ENCODE results near the gene ZNF277.

ZNF277 gene

DNA sequence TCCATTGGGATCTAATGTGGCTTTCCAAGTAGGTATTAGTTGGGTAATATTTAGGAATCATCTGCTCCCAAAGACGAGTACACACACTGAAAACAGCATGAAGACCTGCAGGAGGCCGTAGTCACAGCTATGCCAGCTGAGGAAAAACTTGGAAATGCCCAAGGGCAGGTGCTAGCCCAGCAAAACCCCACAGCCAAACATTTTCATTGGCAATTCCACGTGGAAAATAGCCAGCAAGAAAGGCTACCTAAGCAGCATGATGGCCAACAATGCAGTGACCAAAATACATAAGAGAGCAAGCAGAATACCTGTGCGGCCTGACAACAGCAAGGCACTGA lies 33.0 kb upstream of the ZNF277 start:
- Mint-ChIP-seq H3K4me3 (no peak overlapping the region), H3K9me3 (no peaks in the 10 kb centered on the region), H3K27ac (no peak overlapping the region), H3K27me3 (peaks cover 60 to 91% of the 10 kb centered on the region in 2 donors), H3K4me1 (ENCODE audit: low read depth in 2 of 2) (no peaks in the 10 kb centered on the region), H3K36me3 (ENCODE audit: insufficient read depth) (no peaks in the 10 kb centered on the region)
- ATAC-seq (replicated peaks) (no peak), DNase-seq (no peak)

DNA sequence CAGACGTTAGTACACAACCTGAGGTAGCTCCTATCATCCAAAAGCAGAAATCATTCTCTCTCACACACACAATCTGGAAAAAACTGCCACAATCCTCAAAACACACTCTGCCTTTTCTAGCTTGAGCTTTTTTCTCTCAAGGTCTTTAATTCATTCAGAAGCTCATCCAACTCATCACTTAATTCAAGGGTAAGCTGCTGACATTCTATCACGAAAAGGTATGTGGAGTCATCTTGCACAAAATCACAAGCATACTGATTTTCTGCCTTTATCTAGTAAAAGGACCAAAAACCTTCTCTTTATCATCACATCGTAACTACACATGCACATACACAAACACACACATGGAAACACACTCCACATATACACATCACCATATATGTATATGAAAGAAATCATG lies 32.3 kb upstream of the ZNF277 start:
- DNase-seq (no peak), ATAC-seq (replicated peaks) (no peak)
- no peaks in the 10 kb centered on the region for H3K4me1 Mint-ChIP-seq (ENCODE audit: low read depth in 2 of 2)
- H3K27ac Mint-ChIP-seq = no peak overlapping the region
- H3K9me3 Mint-ChIP-seq = no peaks in the 10 kb centered on the region
- peaks cover 60 to 85% of the 10 kb centered on the region in 2 donors for H3K27me3 Mint-ChIP-seq
- no peak overlapping the region for H3K4me3 Mint-ChIP-seq
- H3K36me3 Mint-ChIP-seq (ENCODE audit: insufficient read depth) = no peaks in the 10 kb centered on the region

DNA sequence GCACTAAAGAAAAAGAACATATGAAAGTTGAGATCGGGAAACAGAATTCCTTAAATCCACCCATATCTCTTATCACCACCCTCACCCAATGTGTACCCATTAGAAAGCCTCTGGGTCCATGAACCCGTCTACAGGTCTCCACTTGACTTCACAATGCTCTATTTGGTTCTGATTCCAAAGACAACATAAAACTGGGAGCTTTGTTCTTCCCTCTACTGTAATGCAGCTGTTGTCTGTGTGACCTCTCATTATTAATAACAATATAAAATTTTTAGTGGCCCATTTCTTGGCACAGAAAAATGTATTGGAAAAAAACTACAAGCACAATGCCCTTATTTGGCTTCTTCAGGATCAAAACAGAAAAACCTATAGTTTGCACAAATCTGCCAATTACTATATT lies 30.3 kb upstream of the ZNF277 start:
- no peaks in the 10 kb centered on the region for H3K4me1 Mint-ChIP-seq (ENCODE audit: low read depth in 2 of 2)
- H3K27ac Mint-ChIP-seq = no peak overlapping the region
- DNase-seq = no peak
- peaks cover 47 to 73% of the 10 kb centered on the region in 2 donors for H3K27me3 Mint-ChIP-seq
- H3K4me3 Mint-ChIP-seq = no peak overlapping the region
- no peaks in the 10 kb centered on the region for H3K9me3 Mint-ChIP-seq
- no peak for ATAC-seq (replicated peaks)
- H3K36me3 Mint-ChIP-seq (ENCODE audit: insufficient read depth) = no peaks in the 10 kb centered on the region

GRCh38 chr7:112176693-112177415 lies 29.6 kb upstream of the ZNF277 start:
- no peak overlapping the region for H3K4me3 Mint-ChIP-seq
- H3K27me3 Mint-ChIP-seq = peaks cover 47 to 67% of the 10 kb centered on the region in 2 donors
- ATAC-seq (replicated peaks) = no peak
- no peaks in the 10 kb centered on the region for H3K9me3 Mint-ChIP-seq
- no peaks in the 10 kb centered on the region for H3K36me3 Mint-ChIP-seq (ENCODE audit: insufficient read depth)
- H3K4me1 Mint-ChIP-seq (ENCODE audit: low read depth in 2 of 2) = no peaks in the 10 kb centered on the region
- H3K27ac Mint-ChIP-seq = no peak overlapping the region
- no peak for DNase-seq

- Mint-ChIP-seq H3K4me1 (ENCODE audit: low read depth in 2 of 2) (no peaks in the 10 kb centered on the region), H3K27me3 (peaks cover 41 to 52% of the 10 kb centered on the region in 2 donors), H3K9me3 (no peaks in the 10 kb centered on the region), H3K4me3 (no peak overlapping the region), H3K27ac (no peak overlapping the region), H3K36me3 (ENCODE audit: insufficient read depth) (no peaks in the 10 kb centered on the region)
- DNase-seq (no peak), ATAC-seq (replicated peaks) (no peak)
Observed at GRCh38 chr7:112180223-112180622, 26.3 kb upstream of the ZNF277 start.

DNA sequence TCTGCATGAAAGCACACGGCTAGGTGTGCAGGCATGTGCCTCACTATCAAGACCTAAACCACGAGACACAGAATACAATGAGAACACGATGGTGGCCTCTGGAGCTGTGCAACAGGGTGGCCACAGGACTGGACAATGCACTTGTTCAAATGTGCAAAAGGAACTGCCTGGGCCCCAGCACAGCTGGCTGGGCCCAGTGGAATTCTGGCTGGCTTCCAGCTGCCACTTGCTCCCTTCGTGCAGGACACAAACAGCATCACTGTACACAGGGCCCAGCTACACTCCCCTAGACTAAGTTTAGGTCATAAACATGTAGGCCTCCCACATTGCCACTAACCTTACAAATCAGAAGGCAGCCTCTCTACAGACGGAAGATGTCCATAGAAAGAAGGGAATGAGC lies 23.7 kb upstream of the ZNF277 start:
- Mint-ChIP-seq H3K27me3 (peaks cover 24 to 29% of the 10 kb centered on the region in 2 donors), H3K4me1 (ENCODE audit: low read depth in 2 of 2) (no peaks in the 10 kb centered on the region)

GRCh38 chr7:112183266-112183665 lies 23.2 kb upstream of the ZNF277 start:
- no peaks in the 10 kb centered on the region for H3K9me3 Mint-ChIP-seq
- no peaks in the 10 kb centered on the region for H3K36me3 Mint-ChIP-seq (ENCODE audit: insufficient read depth)
- DNase-seq (no peak), ATAC-seq (replicated peaks) (no peak)
- H3K4me3 Mint-ChIP-seq = no peak overlapping the region
- H3K27ac Mint-ChIP-seq = no peak overlapping the region
- no peaks in the 10 kb centered on the region for H3K4me1 Mint-ChIP-seq (ENCODE audit: low read depth in 2 of 2)
- peaks cover 20 to 24% of the 10 kb centered on the region in 2 donors for H3K27me3 Mint-ChIP-seq

More for the DNA sequence above, 23.7 kb upstream of the ZNF277 start:
- H3K36me3 Mint-ChIP-seq (ENCODE audit: insufficient read depth) = no peaks in the 10 kb centered on the region
- DNase-seq (no peak), ATAC-seq (replicated peaks) (no peak)
- no peak overlapping the region for H3K4me3 Mint-ChIP-seq
- H3K9me3 Mint-ChIP-seq = no peaks in the 10 kb centered on the region
- no peak overlapping the region for H3K27ac Mint-ChIP-seq

- H3K36me3 Mint-ChIP-seq (ENCODE audit: insufficient read depth) = no peaks in the 10 kb centered on the region
- ATAC-seq (replicated peaks) (no peak), DNase-seq (no peak)
- no peak overlapping the region for H3K4me3 Mint-ChIP-seq
- H3K9me3 Mint-ChIP-seq = no peaks in the 10 kb centered on the region
- H3K4me1 Mint-ChIP-seq (ENCODE audit: low read depth in 2 of 2) = no peaks in the 10 kb centered on the region
- no peak overlapping the region for H3K27ac Mint-ChIP-seq
- H3K27me3 Mint-ChIP-seq = peaks cover 18 to 20% of the 10 kb centered on the region in 2 donors
Observed at GRCh38 chr7:112184455-112184854, 22.0 kb upstream of the ZNF277 start.

- Mint-ChIP-seq H3K9me3 (no peaks in the 10 kb centered on the region), H3K4me3 (no peak overlapping the region), H3K4me1 (ENCODE audit: low read depth in 2 of 2) (no peaks in the 10 kb centered on the region), H3K27me3 (peaks cover 22 to 28% of the 10 kb centered on the region in 2 donors), H3K36me3 (ENCODE audit: insufficient read depth) (no peaks in the 10 kb centered on the region), H3K27ac (no peak overlapping the region)
- DNase-seq = no peak
- ATAC-seq (replicated peaks) = no peak
Observed at GRCh38 chr7:112185005-112185834, 21.3 kb upstream of the ZNF277 start.

DNA sequence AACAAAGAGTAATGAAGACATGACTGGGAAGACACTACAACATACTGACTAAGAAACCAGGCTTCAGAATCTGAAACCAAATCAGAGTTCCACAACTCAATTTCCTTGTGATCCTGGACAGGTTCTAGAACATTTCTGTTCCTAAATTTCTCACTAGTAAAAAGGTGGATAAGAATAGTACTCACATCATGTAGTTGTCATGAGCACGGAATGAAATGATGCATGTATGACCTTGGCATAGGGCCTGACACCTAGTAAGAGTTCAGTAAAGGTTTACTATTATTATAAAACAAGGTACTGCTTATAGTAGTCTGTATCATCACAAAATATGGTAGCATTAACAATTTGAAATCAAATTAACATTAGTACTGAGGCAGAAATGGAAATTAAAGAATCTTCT lies 20.2 kb upstream of the ZNF277 start:
- H3K36me3 Mint-ChIP-seq (ENCODE audit: insufficient read depth) = no peaks in the 10 kb centered on the region
- H3K27me3 Mint-ChIP-seq = peaks cover 31% of the 10 kb centered on the region in 2 donors
- ATAC-seq (replicated peaks) (no peak), DNase-seq (no peak)
- H3K4me3 Mint-ChIP-seq = no peak overlapping the region
- no peaks in the 10 kb centered on the region for H3K9me3 Mint-ChIP-seq
- no peak overlapping the region for H3K27ac Mint-ChIP-seq
- H3K4me1 Mint-ChIP-seq (ENCODE audit: low read depth in 2 of 2) = no peaks in the 10 kb centered on the region

- Mint-ChIP-seq H3K36me3 (ENCODE audit: insufficient read depth) (no peaks in the 10 kb centered on the region), H3K27me3 (peaks cover 28 to 35% of the 10 kb centered on the region in 2 donors), H3K9me3 (no peaks in the 10 kb centered on the region), H3K4me1 (ENCODE audit: low read depth in 2 of 2) (no peaks in the 10 kb centered on the region), H3K4me3 (no peak overlapping the region), H3K27ac (no peak overlapping the region)
- no peak for ATAC-seq (replicated peaks)
- no peak for DNase-seq
Observed at GRCh38 chr7:112188257-112188656, 18.2 kb upstream of the ZNF277 start.

- no peaks in the 10 kb centered on the region for H3K9me3 Mint-ChIP-seq
- H3K4me3 Mint-ChIP-seq = no peak overlapping the region
- ATAC-seq (replicated peaks) (no peak), DNase-seq (no peak)
- H3K27ac Mint-ChIP-seq = no peak overlapping the region
- no peaks in the 10 kb centered on the region for H3K36me3 Mint-ChIP-seq (ENCODE audit: insufficient read depth)
- no peaks in the 10 kb centered on the region for H3K4me1 Mint-ChIP-seq (ENCODE audit: low read depth in 2 of 2)
- H3K27me3 Mint-ChIP-seq = peaks cover 36% of the 10 kb centered on the region in 2 donors
Observed at GRCh38 chr7:112189691-112190090, 16.8 kb upstream of the ZNF277 start.

DNA sequence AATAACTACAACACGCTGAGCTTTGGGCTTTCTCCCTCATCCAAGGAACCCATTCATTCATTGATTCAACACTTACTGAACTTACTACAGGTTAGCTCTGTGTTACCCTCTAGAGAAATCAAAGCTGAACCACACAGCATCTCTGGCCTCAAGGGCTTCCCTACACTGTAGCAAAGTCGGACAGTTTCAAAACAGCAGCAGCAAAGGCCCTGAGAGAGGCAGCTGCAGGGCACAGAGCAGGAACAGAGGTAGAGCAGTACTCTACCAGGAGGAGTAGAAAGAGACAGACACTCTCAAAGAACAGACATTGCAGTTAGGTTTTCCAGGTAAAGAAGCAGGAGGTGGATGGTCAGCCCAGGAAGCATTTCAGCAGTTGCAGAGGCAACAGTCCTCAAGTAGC lies 16.4 kb upstream of the ZNF277 start:
- no peaks in the 10 kb centered on the region for H3K4me1 Mint-ChIP-seq (ENCODE audit: low read depth in 2 of 2)

More for the DNA sequence above, 16.4 kb upstream of the ZNF277 start:
- DNase-seq = no peak
- ATAC-seq (replicated peaks) = no peak
- Mint-ChIP-seq H3K4me3 (no peak overlapping the region), H3K27ac (no peak overlapping the region), H3K27me3 (peaks cover 33 to 35% of the 10 kb centered on the region in 2 donors), H3K36me3 (ENCODE audit: insufficient read depth) (no peaks in the 10 kb centered on the region), H3K9me3 (no peaks in the 10 kb centered on the region)
